HL-60/S4 treated with retinoic acid at 250 ng/mL for 4 days and 3 days (cell line): ENCODE results near the gene TTLL10.

Source experiments
- in situ Hi-C: fragments of 300-500 bp; cut with MboI; formaldehyde crosslinking; loops from 2 replicates; pipeline ENCODE4 v1.7.0; 2022; ENCODE audit warnings: low sequenced_read_pairs

TTLL10 gene

DNA sequence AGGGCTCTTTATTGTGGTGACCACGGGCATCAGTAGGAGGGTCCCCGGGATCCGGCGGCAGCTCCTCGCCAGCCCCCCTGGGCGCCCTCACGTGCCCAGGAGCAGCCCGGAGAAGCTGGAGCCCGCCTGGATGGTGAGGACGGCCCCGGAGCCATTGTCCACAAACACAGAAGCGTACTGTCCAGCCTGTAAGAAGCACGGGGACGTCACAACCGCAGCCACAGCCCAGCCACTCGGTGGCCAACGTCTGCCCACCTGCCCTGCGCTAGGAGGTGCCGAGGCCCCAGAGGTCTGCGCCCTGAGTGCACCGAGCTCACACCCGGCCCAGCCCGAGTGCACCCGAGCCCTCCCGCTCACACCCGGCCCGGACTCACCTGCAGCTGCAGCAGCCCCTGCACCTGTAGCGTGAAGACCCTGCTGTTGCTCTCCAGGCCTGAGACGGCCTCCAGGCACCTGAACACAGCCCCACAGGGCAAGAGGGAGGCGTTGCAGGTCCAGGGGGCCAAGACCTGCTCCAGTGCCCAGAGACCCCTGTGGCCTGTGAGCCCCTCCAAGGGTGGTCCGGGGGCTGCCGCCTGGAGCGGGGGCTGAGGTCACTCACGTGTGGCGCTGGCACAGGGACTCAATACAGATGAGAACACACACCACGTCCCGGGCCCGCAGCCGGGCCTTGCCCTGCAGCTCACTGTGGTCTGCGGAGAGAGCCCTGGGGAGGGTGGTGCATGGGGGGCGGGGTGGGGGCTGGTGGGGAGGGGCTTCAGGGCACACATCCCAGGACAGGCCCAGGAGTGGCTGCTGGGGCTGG lies 69.0 kb downstream of the TTLL10 start:
- in situ Hi-C loops, result loop anchor here (25.0 kb wide), 1 partner anchor 105 kb away; no protein-coding TSS in a partner anchor

GRCh38 chr1:1243266-1243660 lies 69.6 kb downstream of the TTLL10 start:
- in situ Hi-C loops, result loop anchor here (25.0 kb wide), 1 partner anchor 106 kb away; no protein-coding TSS in a partner anchor

DNA sequence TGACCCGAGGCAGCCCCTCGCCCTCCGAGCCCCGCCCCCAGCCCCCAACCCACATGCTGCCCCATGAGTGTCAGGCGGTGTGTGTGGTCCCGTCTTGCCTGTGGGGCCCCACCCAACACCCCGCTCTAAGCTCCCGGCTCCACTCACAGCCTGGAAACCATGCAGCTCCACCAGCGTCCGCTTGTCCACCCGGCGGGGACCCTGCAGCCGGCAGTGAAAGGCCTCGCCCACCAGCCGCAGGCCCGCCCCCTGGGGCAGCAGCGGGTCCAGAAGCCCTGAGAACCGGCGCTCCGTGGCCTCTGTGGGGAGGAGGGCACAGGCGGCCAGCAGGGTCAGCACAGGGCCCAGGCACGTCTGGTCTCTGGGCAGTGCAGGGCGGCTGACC lies 70.1 kb downstream of the TTLL10 start:
- in situ Hi-C loops, result loop anchor here (25.0 kb wide), 1 partner anchor 106 kb away; no protein-coding TSS in a partner anchor

GRCh38 chr1:1244192-1244811 lies 70.6 kb downstream of the TTLL10 start:
- in situ Hi-C loops, result loop anchor here (25.0 kb wide), 1 partner anchor 107 kb away; no protein-coding TSS in a partner anchor

DNA sequence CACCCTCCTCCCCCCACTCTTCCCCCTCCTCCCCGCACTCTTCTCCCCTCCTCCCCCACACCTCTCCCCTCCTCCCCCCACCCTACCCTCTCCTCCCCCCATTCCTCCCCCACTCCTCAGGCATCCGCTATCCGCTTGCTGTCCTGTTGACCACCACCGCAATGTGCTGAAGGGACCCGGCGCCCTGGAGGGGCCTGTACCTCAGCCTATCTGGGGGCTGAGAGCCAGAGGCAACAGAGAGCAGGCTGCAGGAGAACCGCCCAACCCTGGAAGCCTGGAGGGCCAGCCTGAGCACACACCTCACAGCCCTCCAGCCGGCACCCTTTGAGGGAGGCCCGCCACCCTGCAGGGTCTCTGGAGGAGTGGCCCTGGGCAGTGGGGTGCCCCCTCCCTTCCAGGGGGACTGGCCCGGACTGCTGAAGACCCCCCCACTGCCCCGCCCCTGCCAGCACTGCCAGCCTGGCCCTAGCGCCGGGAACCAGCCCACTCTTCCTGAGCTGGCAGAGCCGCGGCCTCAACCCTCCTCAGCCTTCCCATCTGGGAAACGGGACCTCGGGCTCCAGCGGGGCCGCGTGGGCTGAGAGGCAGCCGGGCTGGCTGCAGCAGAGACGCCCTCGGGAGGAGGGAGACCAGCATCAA lies 71.6 kb downstream of the TTLL10 start:
- in situ Hi-C loops, result loop anchor here (25.0 kb wide), 1 partner anchor 108 kb away; no protein-coding TSS in a partner anchor

DNA sequence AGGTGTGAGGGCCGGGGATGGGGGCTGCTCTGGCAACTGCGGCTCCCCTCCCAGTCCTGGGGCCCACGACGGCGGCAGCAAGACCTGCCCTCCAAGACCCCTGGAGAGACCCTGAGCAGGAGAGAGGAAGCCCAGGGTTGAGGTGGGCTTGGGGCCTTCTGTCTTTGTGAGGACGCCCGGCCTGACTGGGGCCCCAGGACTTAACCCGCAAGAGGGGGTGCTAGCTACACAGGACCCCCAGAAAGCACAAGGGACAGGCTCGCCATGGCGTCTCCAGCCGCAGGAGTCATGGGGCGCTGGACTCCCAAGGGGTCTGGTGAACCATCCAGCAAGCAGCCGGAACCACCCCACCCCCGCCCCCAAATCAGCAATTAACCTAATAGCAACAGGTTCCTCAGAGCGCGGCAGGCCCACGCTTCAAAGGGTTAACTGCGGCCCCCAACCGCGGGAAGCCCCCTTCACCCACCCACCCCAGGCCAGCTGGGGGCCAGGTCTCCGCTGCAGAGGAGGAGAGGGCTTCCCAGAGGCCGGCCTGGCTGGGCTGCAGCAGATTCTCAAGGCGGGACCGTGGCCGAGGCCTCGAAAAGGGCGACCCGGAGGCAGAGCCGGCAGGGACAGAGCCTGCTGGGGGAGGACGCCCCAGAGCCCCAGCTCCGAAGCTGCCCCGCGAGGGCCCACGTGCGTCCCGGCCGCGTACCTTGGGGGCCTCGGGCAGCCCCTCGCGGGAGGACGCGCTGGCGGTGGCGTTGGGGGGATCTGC lies 72.3 kb downstream of the TTLL10 start:
- in situ Hi-C loops, result loop anchor here (25.0 kb wide), 1 partner anchor 109 kb away; no protein-coding TSS in a partner anchor

GRCh38 chr1:1246577-1247340 lies 73.1 kb downstream of the TTLL10 start, which contains the start of gene C1QTNF12:
C1QTNF12 (minus strand) TSS chr1:1246722; CDS start chr1:1246690, 32 bp downstream.
- in situ Hi-C loops, result loop anchor here (25.0 kb wide), 1 partner anchor 109 kb away; no protein-coding TSS in a partner anchor

DNA sequence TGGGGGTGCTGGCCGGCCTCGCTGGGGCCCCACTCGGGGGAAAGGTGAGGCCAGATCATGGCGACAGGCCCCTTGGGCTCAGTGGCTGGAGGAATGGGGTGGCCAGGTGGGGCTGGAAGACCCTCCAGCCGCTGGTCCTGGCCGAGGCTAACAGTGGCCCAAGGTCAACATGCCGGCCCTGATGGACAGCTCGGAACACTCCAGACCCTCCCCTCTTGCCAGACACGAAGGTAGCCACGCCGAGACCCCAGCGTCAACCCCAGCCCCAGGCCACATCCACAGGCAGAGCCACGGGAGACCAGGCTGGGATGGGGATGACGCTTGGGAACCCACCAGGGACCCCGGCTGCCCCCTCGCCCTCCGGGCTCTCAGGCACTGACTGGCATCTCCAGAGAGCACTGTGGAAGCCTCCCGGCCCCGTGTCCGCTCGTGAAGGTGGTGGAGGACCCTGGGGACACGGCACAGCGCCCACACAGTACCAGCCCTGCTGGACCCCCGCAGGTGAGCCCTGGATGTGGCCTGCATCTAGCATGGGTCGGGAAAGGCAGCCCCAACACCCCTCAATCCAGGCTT lies 73.7 kb downstream of the TTLL10 start:
- in situ Hi-C loops, result loop anchor here (25.0 kb wide), 1 partner anchor 110 kb away; no protein-coding TSS in a partner anchor
